IPS-15b (cell line): Measurements from ENCODE around the gene RNF8.
"Not testable (repeated sequence)": the region's sequence is repeated elsewhere in the genome, so short reads cannot be mapped to it uniquely, and the experiment has no call there.

Source experiments
- H3K27me3 ChIP-seq: one replicate; pipeline ENCODE4 v1.6.1; 2013; ENCODE audit warnings: low read length; ENCODE audit not compliant: control insufficient read depth, insufficient read depth
- H3K36me3 ChIP-seq: one replicate; pipeline ENCODE4 v1.6.1; 2013; ENCODE audit warnings: low read length; ENCODE audit not compliant: control insufficient read depth, insufficient read depth
- H3K4me1 ChIP-seq: one replicate; pipeline ENCODE4 v1.6.1; 2013; ENCODE audit warnings: mild to moderate bottlenecking, low read length; ENCODE audit not compliant: control insufficient read depth, insufficient read depth
- H3K4me3 ChIP-seq: one replicate; pipeline ENCODE4 v1.5.1; 2013; ENCODE audit warnings: low read depth, low read length
- H3K9ac ChIP-seq: one replicate; pipeline ENCODE4 v1.6.1; 2013; ENCODE audit warnings: low read depth, mild to moderate bottlenecking, low read length
- H3K9me3 ChIP-seq: one replicate; pipeline ENCODE4 v1.6.1; 2013; ENCODE audit warnings: mild to moderate bottlenecking, low read length; ENCODE audit not compliant: control insufficient read depth, insufficient read depth

RNF8 gene

DNA sequence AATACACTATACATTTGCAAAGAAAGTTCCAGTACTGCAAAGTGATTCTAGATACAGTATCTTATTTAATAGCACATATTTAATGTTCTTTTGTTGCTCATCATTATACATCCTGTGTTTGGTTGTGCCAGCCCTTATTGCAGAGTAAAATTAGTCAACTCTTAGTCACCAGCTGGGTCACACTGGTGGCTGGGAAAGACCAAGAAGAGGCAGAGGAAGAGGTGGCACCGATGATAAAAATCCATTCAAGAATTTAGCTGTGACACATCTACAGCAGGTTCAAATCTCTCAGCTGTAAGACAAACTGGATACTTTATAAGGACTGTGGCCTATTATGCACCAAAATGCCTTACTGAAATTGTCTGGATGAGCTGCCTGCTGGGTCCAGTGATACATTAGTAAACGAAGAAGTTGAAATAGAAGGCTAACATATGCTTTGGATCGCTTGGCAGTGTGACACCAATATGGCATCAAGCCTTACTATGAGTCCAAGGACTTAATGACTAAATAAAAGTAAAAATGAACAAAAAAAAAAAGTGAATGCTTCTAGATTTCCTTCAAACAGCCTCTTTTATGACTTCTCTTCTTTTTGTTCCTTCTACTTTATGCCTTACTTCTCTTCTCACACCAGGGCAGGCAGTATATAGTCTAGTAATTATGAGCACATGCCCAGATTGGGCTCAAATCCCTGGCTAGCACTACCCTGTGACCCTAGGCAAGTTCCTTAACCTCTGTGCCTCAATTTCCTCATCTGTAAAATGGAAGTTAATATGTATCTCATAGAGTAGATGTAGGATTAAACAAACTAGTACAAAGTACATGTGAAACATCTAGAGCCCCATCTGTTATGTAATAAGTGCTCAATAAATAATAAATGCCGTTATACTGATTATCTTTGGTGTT lies 29.4 kb upstream of the RNF8 start:
- Histone ChIP-seq H3K4me3 (no peak overlapping the region), H3K4me1 (no peaks in the 10 kb centered on the region), H3K36me3 (peaks cover 15% of the 10 kb centered on the region), H3K9ac (no peak overlapping the region), H3K27me3 (no peaks in the 10 kb centered on the region), H3K9me3 (no peaks in the 10 kb centered on the region)

DNA sequence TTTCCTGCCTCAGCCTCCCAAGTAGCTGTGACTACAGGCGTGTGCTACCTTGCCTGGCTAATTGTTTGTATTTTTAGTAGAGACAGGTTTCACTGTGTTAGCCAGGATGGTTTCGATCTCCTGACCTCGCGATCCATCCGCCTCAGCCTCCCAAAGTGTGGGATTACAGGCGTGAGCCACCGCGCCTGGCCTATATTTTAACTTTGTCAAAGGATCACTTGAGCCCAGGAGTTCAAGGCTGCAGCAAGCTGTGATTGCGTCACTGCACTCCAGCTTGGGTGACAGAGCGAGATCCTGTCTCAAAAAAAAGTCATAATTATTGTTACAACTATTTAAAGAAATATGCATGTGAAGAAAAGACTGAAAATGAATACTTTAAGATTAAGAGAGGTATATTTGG lies 23.4 kb upstream of the RNF8 start:
- H3K9ac ChIP-seq, H3K4me3 ChIP-seq, H3K27me3 ChIP-seq, H3K9me3 ChIP-seq, H3K4me1 ChIP-seq: not testable (repeated sequence)
- peaks cover 11% of the 10 kb centered on the region for H3K36me3 ChIP-seq

GRCh38 chr6:37331047-37331446 lies 22.7 kb upstream of the RNF8 start:
- Histone ChIP-seq H3K4me1 (no peaks in the 10 kb centered on the region), H3K9ac (no peak overlapping the region), H3K9me3 (no peaks in the 10 kb centered on the region), H3K36me3 (peaks cover 11% of the 10 kb centered on the region), H3K4me3 (no peak overlapping the region), H3K27me3 (no peaks in the 10 kb centered on the region)

- no peak overlapping the region for H3K4me3 ChIP-seq
- peaks cover 11% of the 10 kb centered on the region for H3K36me3 ChIP-seq
- no peak overlapping the region for H3K9ac ChIP-seq
- H3K4me1 ChIP-seq = no peaks in the 10 kb centered on the region
- no peaks in the 10 kb centered on the region for H3K27me3 ChIP-seq
- no peaks in the 10 kb centered on the region for H3K9me3 ChIP-seq
Observed at GRCh38 chr6:37332894-37333293, 20.9 kb upstream of the RNF8 start.

DNA sequence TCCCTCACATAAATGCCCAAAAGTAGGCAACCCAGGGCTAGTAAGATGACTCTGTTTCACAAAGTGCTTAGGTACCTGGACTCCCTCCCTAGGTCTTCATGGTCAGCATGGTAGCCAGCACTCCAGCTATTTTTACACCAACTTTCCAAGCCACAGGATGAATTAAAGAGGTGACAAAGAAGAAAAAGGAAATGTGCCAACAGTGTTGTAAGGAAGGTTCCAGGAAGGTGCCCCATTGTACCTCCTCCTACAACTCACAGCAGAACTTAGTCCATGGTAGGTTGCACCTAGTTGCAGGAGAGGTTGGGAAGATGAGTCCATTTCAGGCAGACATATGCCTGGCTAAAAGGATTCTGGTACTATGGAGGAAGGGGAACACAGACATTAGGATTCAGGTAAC lies 19.7 kb upstream of the RNF8 start:
- H3K9me3 ChIP-seq = no peaks in the 10 kb centered on the region
- H3K36me3 ChIP-seq = peaks cover 11% of the 10 kb centered on the region
- H3K4me1 ChIP-seq = no peaks in the 10 kb centered on the region
- H3K9ac ChIP-seq = no peak overlapping the region
- H3K4me3 ChIP-seq = no peak overlapping the region
- no peaks in the 10 kb centered on the region for H3K27me3 ChIP-seq

DNA sequence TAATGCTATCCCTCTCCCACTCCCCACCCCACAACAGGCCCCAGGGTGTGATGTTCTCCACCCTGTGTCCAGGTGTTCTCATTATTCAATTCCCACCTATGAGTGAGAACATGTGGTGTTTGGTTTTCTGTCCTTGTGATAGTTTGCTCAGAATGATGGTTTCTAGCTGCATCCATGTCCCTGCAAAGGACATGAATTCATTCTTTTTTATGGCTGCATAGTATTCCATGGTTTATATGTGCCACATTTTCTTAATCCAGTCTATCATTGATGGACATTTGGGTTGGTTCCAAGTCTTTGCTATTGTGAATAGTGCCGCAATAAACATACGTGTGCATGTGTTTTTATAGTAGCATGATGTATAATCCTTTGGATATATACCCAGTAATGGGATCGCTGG lies 15.5 kb upstream of the RNF8 start:
- H3K9ac ChIP-seq, H3K4me3 ChIP-seq, H3K27me3 ChIP-seq, H3K4me1 ChIP-seq, H3K9me3 ChIP-seq, H3K36me3 ChIP-seq: not testable (repeated sequence)

- H3K9me3 ChIP-seq = no peaks in the 10 kb centered on the region
- no peaks in the 10 kb centered on the region for H3K36me3 ChIP-seq
- no peak overlapping the region for H3K9ac ChIP-seq
- H3K4me3 ChIP-seq = no peak overlapping the region
- no peaks in the 10 kb centered on the region for H3K4me1 ChIP-seq
- H3K27me3 ChIP-seq = no peaks in the 10 kb centered on the region
Observed at GRCh38 chr6:37338745-37339255, 15.0 kb upstream of the RNF8 start.

DNA sequence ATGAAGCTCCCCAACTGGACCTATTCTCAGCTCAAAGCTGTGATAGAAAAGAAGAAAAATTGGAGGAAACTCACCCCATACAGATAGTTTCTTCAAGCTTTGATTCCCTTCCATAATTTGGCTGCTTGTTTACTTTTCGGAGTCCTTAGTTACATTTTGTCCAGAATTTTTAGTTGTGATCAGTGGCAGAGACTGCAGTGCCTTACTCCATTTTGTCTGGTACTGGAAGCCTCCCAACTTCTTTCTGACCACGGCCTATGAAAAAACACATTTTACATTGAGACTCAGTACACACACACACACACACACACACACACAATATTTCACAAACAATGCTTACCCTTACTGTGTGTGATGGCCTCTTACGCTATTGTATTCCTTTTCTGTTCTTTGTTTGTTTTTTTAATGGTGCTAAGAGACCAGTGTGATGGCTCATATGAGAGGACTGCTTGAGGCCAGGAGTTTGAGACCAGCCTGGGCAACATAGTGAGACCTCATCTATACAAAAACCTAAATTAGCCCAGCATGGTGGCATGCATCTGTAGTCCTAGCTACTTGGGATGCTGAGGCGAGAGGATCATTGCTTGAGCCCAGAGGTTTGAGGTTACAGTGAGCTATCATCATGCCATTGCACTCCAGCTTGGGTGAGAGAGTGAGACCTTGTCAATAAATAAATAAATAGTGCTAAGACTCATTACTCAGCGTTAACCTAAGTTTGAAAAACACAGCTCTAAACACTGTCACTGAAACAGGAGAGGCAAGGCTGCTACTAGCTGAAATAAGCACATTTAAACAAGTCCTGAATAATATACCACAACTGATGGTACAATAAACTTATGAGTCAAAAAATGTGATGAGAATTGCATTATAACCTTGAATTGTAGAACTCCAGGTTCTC lies 13.8 kb upstream of the RNF8 start:
- H3K4me3 ChIP-seq = no peak overlapping the region
- no peak overlapping the region for H3K9ac ChIP-seq
- H3K4me1 ChIP-seq = no peaks in the 10 kb centered on the region
- no peaks in the 10 kb centered on the region for H3K9me3 ChIP-seq
- no peaks in the 10 kb centered on the region for H3K27me3 ChIP-seq
- H3K36me3 ChIP-seq = no peaks in the 10 kb centered on the region

DNA sequence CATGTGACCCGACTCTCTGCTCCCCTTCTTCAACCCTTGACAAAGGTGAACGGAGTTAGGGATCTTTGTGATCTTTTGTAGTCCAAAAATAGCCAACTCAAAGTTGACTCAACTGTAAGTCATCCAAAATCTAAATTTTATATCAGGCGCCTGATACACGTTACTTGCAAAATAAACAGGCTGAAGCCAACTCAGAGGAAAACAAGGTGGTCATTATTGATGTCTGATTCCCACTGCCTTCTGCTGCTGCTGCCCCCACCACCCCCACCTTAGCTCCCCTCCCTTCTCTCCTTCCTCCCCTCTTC lies 13.2 kb upstream of the RNF8 start:
- Histone ChIP-seq H3K4me1 (no peaks in the 10 kb centered on the region), H3K9me3 (no peaks in the 10 kb centered on the region), H3K36me3 (no peaks in the 10 kb centered on the region)

GRCh38 chr6:37343248-37343647 lies 10.5 kb upstream of the RNF8 start:
- H3K4me1 ChIP-seq = no peaks in the 10 kb centered on the region
- H3K27me3 ChIP-seq = no peaks in the 10 kb centered on the region
- no peak overlapping the region for H3K4me3 ChIP-seq
- H3K36me3 ChIP-seq = no peaks in the 10 kb centered on the region
- H3K9me3 ChIP-seq = no peaks in the 10 kb centered on the region
- no peak overlapping the region for H3K9ac ChIP-seq

More for the DNA sequence above, 13.2 kb upstream of the RNF8 start:
- no peaks in the 10 kb centered on the region for H3K27me3 ChIP-seq
- no peak overlapping the region for H3K4me3 ChIP-seq
- no peak overlapping the region for H3K9ac ChIP-seq

DNA sequence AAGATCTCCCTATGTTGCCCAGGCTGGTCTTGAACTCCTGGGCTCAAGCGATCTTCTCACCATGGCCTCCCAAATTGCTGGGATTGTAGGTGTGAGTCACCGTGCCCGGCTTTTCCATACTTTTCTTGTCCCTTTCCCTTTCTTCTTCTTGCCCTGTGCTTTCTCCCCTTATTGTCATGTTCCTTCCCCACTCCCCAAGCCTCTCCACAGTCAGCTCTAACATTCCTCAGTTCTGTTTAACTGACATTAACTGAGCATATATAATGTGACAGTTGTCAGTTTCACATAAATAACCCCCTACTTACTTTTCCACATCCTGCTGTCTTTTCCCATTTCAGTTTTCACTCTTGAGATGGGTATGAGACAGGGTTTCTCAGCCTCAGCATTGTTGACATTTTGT lies 9.5 kb upstream of the RNF8 start:
- no peak overlapping the region for H3K9ac ChIP-seq
- H3K27me3 ChIP-seq = no peaks in the 10 kb centered on the region
- H3K9me3 ChIP-seq = no peaks in the 10 kb centered on the region
- no peaks in the 10 kb centered on the region for H3K4me1 ChIP-seq
- H3K4me3 ChIP-seq = no peak overlapping the region
- H3K36me3 ChIP-seq = no peaks in the 10 kb centered on the region

- H3K9me3 ChIP-seq, H3K36me3 ChIP-seq, H3K27me3 ChIP-seq, H3K4me1 ChIP-seq, H3K9ac ChIP-seq, H3K4me3 ChIP-seq: not testable (repeated sequence)
Observed at GRCh38 chr6:37345804-37346203, 8.0 kb upstream of the RNF8 start.
